Urothelium cell line (cell line): Measurements from ENCODE around the gene CALML5.

Experiments
- DNase-seq: peaks from one replicate; pipeline ENCODE4 v3.0.0; 2011; ENCODE audit warnings: low spot score, mixed read lengths
- FAIRE-seq: peaks from 2 replicates; lab custom pipeline; 2011; peaks lifted over from hg19 to GRCh38; lab: Jason Lieb, UNC

Gene CALML5

GRCh38 chr10:5467634-5468255 is 31.6 kb downstream of the CALML5 start:
- DNase-seq (no peak), FAIRE-seq (no peak)

GRCh38 chr10:5467207-5467535 is 32.2 kb downstream of the CALML5 start:
- FAIRE-seq (no peak), DNase-seq (no peak)

- DNase-seq (peak; percentile 23), FAIRE-seq (no peak)
Observed at GRCh38 chr10:5466451-5467206, 32.7 kb downstream of the CALML5 start.

- no peak for FAIRE-seq
- no peak for DNase-seq
Observed at GRCh38 chr10:5465976-5466450, 33.4 kb downstream of the CALML5 start.

- no peak for DNase-seq
- no peak for FAIRE-seq
Observed at GRCh38 chr10:5464546-5464945, 34.8 kb downstream of the CALML5 start.

GRCh38 chr10:5462841-5463293 is 36.5 kb downstream of the CALML5 start:
- no peak for FAIRE-seq

GRCh38 chr10:5461914-5462840 is 37.2 kb downstream of the CALML5 start:
- FAIRE-seq (no peak), DNase-seq (no peak)

More at GRCh38 chr10:5462841-5463293, 36.5 kb downstream of the CALML5 start:
- no peak for DNase-seq

GRCh38 chr10:5461203-5461588 is 38.2 kb downstream of the CALML5 start:
- no peak for DNase-seq
- FAIRE-seq, result no peak

- FAIRE-seq (no peak), DNase-seq (no peak)
Observed at GRCh38 chr10:5460468-5461202, 38.7 kb downstream of the CALML5 start.

- FAIRE-seq (no peak), DNase-seq (no peak)
Observed at GRCh38 chr10:5458949-5459747, 40.2 kb downstream of the CALML5 start.

- no peak for DNase-seq
- FAIRE-seq, result no peak
Observed at GRCh38 chr10:5458425-5458824, 40.9 kb downstream of the CALML5 start.

- FAIRE-seq, result no peak
Observed at GRCh38 chr10:5457741-5458140, 41.6 kb downstream of the CALML5 start.

GRCh38 chr10:5456563-5456962 is 42.8 kb downstream of the CALML5 start:
- FAIRE-seq (no peak), DNase-seq (no peak)

More at GRCh38 chr10:5457741-5458140, 41.6 kb downstream of the CALML5 start:
- no peak for DNase-seq

GRCh38 chr10:5453749-5454489 is 45.5 kb downstream of the CALML5 start:
- FAIRE-seq (no peak), DNase-seq (no peak)

- DNase-seq (no peak), FAIRE-seq (no peak)
Observed at GRCh38 chr10:5450605-5451384, 48.6 kb downstream of the CALML5 start.

GRCh38 chr10:5449823-5450222 is 49.5 kb downstream of the CALML5 start:
- FAIRE-seq (no peak), DNase-seq (peak; percentile 36)

- FAIRE-seq, result no peak
- DNase-seq, result no peak
Observed at GRCh38 chr10:5449227-5449626, 50.1 kb downstream of the CALML5 start.
